Peyer's patch (tissue), 4 donors: ENCODE data around the gene PDE4D.

Source experiments
- POLR2A ChIP-seq, 2 donors: fragments of 450-650 bp; IDR thresholded peaks; one replicate each; pipeline ENCODE4 v1.5.1; 2017; ENCODE audit warnings: antibody characterized with exemption in 2 of 2, mild to moderate bottlenecking in 2 of 2, moderate library complexity in 2 of 2
- TF ChIP-seq, protein P1 (sequence below), 6 experiments: fragments of 450-650 bp in 4 of 6; fragments of 200-600 bp in 2 of 6; sonication (generic) in 1 of 6; IDR thresholded peaks; one replicate each; pipeline ENCODE4 v1.5.1; 2017 to 2019; ENCODE audit warnings: antibody characterized with exemption in 6 of 6, mild to moderate bottlenecking in 3 of 6, moderate library complexity in 1 of 6

DNA sequence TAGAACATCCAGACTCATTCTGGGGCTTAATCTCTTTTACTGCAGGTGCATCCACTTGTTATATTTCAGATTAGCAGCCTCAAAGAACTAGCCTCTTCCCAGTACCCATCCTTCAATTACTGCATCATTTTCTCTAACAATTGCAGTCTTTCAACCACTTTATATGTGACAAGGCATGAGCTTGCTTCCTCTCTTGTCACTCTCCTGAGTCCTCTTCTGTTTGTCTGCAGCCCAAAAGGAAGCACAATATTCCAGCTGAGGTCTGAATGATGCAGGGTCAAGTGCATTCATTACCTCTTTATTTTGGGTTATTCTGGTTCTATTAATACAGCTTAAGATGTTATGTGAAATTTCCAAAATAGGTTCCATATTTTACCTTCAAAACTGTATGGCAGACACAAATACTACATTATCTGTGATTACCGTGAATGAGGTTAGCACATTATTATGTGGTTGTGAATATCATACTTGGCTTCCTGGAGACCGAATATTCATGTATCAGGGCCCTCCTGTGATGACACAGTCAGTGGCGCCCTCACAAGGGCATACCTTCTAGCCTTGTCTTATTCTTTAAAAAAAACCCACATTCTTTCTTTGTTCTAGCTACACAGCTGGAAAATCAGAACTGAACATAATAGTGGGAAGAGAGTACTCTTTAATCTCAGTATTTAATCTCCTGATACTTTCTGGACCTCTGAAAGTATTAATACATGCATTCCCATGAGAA, 323.8 kb downstream of the PDE4D start:
- no peak for TF ChIP-seq POLR2A (IDR thresholded peaks at IDR 0.05)
- TF ChIP-seq, protein P1, sequence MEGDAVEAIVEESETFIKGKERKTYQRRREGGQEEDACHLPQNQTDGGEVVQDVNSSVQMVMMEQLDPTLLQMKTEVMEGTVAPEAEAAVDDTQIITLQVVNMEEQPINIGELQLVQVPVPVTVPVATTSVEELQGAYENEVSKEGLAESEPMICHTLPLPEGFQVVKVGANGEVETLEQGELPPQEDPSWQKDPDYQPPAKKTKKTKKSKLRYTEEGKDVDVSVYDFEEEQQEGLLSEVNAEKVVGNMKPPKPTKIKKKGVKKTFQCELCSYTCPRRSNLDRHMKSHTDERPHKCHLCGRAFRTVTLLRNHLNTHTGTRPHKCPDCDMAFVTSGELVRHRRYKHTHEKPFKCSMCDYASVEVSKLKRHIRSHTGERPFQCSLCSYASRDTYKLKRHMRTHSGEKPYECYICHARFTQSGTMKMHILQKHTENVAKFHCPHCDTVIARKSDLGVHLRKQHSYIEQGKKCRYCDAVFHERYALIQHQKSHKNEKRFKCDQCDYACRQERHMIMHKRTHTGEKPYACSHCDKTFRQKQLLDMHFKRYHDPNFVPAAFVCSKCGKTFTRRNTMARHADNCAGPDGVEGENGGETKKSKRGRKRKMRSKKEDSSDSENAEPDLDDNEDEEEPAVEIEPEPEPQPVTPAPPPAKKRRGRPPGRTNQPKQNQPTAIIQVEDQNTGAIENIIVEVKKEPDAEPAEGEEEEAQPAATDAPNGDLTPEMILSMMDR (IDR thresholded peaks at IDR 0.05): no peak
